Measurements from ENCODE around the gene RIMBP2.

The RIMBP2 gene

GRCh38 chr12:130497991-130498390, 218.1 kb downstream of the RIMBP2 start:
- no peak for DNase-seq

GRCh38 chr12:130497321-130497720, 218.8 kb downstream of the RIMBP2 start:
- DNase-seq: no peak

GRCh38 chr12:130496516-130497120, 219.5 kb downstream of the RIMBP2 start:
- DNase-seq: no peak

GRCh38 chr12:130495156-130495555, 220.9 kb downstream of the RIMBP2 start:
- no peak for DNase-seq

GRCh38 chr12:130494736-130495135, 221.4 kb downstream of the RIMBP2 start:
- DNase-seq: no peak

- no peak for DNase-seq
Observed at GRCh38 chr12:130493951-130494350, 222.1 kb downstream of the RIMBP2 start.

GRCh38 chr12:130491421-130492357, 224.4 kb downstream of the RIMBP2 start:
- DNase-seq: no peak

GRCh38 chr12:130490674-130491073, 225.4 kb downstream of the RIMBP2 start:
- DNase-seq: no peak

- DNase-seq: no peak
Observed at GRCh38 chr12:130489293-130489692, 226.8 kb downstream of the RIMBP2 start.

GRCh38 chr12:130488358-130488710, 227.8 kb downstream of the RIMBP2 start:
- DNase-seq: no peak

GRCh38 chr12:130487636-130488357, 228.3 kb downstream of the RIMBP2 start:
- no peak for DNase-seq

- no peak for DNase-seq
Observed at GRCh38 chr12:130486891-130487416, 229.1 kb downstream of the RIMBP2 start.

GRCh38 chr12:130486146-130486435, 230.0 kb downstream of the RIMBP2 start:
- no peak for DNase-seq

- DNase-seq: no peak
Observed at GRCh38 chr12:130485291-130486145, 230.6 kb downstream of the RIMBP2 start.

- DNase-seq: no peak
Observed at GRCh38 chr12:130484221-130484620, 231.9 kb downstream of the RIMBP2 start.

GRCh38 chr12:130483616-130484180, 232.4 kb downstream of the RIMBP2 start:
- no peak for DNase-seq

- DNase-seq: no peak
Observed at GRCh38 chr12:130482448-130482847, 233.7 kb downstream of the RIMBP2 start.

GRCh38 chr12:130481392-130481879, 234.7 kb downstream of the RIMBP2 start:
- DNase-seq: no peak

- no peak for DNase-seq
Observed at GRCh38 chr12:130480887-130481286, 235.2 kb downstream of the RIMBP2 start.

- DNase-seq: no peak
Observed at GRCh38 chr12:130480231-130480630, 235.9 kb downstream of the RIMBP2 start.

- no peak for DNase-seq
Observed at GRCh38 chr12:130479401-130480125, 236.5 kb downstream of the RIMBP2 start.

All from activated effector memory CD4-positive, alpha-beta T cell treated with Interleukin-2 at 50 U/mL for 16 hours (primary cell).